ENCODE results near the gene SUFU. TPM values are rescaled to one million over a fixed set of nuclear protein-coding genes. Genes with fewer than 3 reads are reported as not detected.

Gene SUFU
- total and polyA plus RNA-seq, 2 of the 13 experiments (the other 11 are each of a cell fraction or from before 2014, with no cell fraction given): 2.9 to 5.5 TPM

DNA sequence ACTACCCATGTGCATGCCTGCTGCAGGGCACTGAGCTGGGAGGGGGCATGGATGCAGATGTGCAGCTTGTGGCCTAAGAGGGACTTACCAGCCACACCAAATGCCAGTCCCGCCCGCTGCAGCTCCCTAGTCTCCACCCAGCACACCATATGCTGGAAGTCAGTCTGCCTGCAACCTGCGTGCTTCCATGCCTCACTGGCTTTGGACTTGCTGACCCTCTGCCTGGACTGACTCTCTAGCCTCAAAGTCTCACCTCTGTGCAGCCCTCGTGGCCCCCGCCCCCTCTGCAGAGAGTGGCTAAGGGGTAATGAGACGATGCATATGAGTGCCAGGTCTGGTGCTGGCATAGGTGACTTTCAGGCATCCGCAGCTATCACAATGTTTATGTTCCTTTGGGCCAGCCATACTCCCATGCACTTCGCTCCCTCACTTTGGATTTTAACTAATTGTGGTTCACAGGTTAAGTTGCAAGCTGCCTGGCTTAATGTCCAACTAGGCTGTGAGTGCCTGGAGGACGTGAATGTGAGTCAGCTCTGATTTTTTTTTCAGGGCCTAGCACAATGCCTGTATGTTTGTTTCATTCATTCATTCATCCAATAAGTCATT, 162.2 kb downstream of the SUFU start (continued):
- TF ChIP-seq, protein P1, sequence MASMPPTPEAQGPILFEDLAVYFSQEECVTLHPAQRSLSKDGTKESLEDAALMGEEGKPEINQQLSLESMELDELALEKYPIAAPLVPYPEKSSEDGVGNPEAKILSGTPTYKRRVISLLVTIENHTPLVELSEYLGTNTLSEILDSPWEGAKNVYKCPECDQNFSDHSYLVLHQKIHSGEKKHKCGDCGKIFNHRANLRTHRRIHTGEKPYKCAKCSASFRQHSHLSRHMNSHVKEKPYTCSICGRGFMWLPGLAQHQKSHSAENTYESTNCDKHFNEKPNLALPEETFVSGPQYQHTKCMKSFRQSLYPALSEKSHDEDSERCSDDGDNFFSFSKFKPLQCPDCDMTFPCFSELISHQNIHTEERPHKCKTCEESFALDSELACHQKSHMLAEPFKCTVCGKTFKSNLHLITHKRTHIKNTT (CRISPR knock-in tag; IDR thresholded peaks at IDR 0.05): no peak
- TF ChIP-seq KDM3A (CRISPR knock-in tag; IDR thresholded peaks at IDR 0.05; ENCODE audit: low read depth): peak; percentile 40; the same call in 1 of the 2 replicates
- TF ChIP-seq ZNF501 (CRISPR knock-in tag; IDR thresholded peaks at IDR 0.05): 0 out of 2 replicates have a peak, but pooled peaks have one; percentile 27
- peak; percentile 49 for TF ChIP-seq HDAC2 (CRISPR knock-in tag; IDR thresholded peaks at IDR 0.05)
- TF ChIP-seq, protein P2, sequence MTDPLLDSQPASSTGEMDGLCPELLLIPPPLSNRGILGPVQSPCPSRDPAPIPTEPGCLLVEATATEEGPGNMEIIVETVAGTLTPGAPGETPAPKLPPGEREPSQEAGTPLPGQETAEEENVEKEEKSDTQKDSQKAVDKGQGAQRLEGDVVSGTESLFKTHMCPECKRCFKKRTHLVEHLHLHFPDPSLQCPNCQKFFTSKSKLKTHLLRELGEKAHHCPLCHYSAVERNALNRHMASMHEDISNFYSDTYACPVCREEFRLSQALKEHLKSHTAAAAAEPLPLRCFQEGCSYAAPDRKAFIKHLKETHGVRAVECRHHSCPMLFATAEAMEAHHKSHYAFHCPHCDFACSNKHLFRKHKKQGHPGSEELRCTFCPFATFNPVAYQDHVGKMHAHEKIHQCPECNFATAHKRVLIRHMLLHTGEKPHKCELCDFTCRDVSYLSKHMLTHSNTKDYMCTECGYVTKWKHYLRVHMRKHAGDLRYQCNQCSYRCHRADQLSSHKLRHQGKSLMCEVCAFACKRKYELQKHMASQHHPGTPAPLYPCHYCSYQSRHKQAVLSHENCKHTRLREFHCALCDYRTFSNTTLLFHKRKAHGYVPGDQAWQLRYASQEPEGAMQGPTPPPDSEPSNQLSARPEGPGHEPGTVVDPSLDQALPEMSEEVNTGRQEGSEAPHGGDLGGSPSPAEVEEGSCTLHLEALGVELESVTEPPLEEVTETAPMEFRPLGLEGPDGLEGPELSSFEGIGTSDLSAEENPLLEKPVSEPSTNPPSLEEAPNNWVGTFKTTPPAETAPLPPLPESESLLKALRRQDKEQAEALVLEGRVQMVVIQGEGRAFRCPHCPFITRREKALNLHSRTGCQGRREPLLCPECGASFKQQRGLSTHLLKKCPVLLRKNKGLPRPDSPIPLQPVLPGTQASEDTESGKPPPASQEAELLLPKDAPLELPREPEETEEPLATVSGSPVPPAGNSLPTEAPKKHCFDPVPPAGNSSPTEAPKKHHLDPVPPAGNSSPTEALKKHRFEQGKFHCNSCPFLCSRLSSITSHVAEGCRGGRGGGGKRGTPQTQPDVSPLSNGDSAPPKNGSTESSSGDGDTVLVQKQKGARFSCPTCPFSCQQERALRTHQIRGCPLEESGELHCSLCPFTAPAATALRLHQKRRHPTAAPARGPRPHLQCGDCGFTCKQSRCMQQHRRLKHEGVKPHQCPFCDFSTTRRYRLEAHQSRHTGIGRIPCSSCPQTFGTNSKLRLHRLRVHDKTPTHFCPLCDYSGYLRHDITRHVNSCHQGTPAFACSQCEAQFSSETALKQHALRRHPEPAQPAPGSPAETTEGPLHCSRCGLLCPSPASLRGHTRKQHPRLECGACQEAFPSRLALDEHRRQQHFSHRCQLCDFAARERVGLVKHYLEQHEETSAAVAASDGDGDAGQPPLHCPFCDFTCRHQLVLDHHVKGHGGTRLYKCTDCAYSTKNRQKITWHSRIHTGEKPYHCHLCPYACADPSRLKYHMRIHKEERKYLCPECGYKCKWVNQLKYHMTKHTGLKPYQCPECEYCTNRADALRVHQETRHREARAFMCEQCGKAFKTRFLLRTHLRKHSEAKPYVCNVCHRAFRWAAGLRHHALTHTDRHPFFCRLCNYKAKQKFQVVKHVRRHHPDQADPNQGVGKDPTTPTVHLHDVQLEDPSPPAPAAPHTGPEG (CRISPR knock-in tag; IDR thresholded peaks at IDR 0.05): no peak
- peak; percentile 76; the same call in 1 of the 2 replicates for TF ChIP-seq TBX2 (CRISPR knock-in tag; IDR thresholded peaks at IDR 0.05; ENCODE audit: borderline replicate concordance)
- TF ChIP-seq, protein P3, sequence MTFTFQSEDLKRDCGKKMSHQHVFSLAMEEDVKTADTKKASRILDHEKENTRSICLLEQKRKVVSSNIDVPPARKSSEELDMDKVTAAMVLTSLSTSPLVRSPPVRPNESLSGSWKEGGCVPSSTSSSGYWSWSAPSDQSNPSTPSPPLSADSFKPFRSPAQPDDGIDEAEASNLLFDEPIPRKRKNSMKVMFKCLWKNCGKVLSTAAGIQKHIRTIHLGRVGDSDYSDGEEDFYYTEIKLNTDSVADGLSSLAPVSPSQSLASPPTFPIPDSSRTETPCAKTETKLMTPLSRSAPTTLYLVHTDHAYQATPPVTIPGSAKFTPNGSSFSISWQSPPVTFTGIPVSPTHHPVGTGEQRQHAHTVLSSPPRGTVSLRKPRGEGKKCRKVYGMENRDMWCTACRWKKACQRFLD (CRISPR knock-in tag; IDR thresholded peaks at IDR 0.05; ENCODE audit: borderline replicate concordance): no peak
- TF ChIP-seq, protein P4, sequence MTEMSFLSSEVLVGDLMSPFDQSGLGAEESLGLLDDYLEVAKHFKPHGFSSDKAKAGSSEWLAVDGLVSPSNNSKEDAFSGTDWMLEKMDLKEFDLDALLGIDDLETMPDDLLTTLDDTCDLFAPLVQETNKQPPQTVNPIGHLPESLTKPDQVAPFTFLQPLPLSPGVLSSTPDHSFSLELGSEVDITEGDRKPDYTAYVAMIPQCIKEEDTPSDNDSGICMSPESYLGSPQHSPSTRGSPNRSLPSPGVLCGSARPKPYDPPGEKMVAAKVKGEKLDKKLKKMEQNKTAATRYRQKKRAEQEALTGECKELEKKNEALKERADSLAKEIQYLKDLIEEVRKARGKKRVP (CRISPR knock-in tag; IDR thresholded peaks at IDR 0.05): no peak
- peak; percentile 31; the same call in 1 of the 2 replicates for TF ChIP-seq ZNF614 (CRISPR knock-in tag; IDR thresholded peaks at IDR 0.05; ENCODE audit: borderline replicate concordance)
- TF ChIP-seq ZNF329 (CRISPR knock-in tag; IDR thresholded peaks at IDR 0.05; ENCODE audit: low read depth): no peak
- TF ChIP-seq, protein P5, sequence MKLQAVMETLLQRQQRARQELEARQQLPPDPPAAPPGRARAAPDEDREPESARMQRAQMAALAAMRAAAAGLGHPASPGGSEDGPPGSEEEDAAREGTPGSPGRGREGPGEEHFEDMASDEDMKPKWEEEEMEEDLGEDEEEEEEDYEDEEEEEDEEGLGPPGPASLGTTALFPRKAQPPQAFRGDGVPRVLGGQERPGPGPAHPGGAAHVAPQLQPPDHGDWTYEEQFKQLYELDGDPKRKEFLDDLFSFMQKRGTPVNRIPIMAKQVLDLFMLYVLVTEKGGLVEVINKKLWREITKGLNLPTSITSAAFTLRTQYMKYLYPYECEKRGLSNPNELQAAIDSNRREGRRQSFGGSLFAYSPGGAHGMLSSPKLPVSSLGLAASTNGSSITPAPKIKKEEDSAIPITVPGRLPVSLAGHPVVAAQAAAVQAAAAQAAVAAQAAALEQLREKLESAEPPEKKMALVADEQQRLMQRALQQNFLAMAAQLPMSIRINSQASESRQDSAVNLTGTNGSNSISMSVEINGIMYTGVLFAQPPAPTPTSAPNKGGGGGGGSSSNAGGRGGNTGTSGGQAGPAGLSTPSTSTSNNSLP (IDR thresholded peaks at IDR 0.05; ENCODE audit: low read depth, low read length): 0 out of 2 replicates have a peak, but pooled peaks have one; percentile 5

Data from HepG2 (cell line).